Muscle of leg (tissue), 11 donors: ENCODE results near the gene OLFML2B. TPM values are rescaled to one million over a fixed set of nuclear protein-coding genes. Genes with fewer than 3 reads are reported as not detected.

Source experiments
- DNase-seq: peaks from one replicate; pipeline ENCODE4 v3.0.0; 2013
- H3K27ac ChIP-seq: one replicate; pipeline ENCODE4 v1.5.1; 2013; ENCODE audit warnings: mild to moderate bottlenecking, low read length, control low read depth
- H3K27me3 ChIP-seq: one replicate; pipeline ENCODE4 v1.6.1; 2013; ENCODE audit warnings: low read length; ENCODE audit not compliant: control insufficient read depth, insufficient read depth
- H3K36me3 ChIP-seq: one replicate; pipeline ENCODE4 v1.6.1; 2013; ENCODE audit warnings: low read length; ENCODE audit not compliant: control insufficient read depth, insufficient read depth
- H3K4me1 ChIP-seq: one replicate; pipeline ENCODE4 v1.6.1; 2013; ENCODE audit warnings: low read length; ENCODE audit not compliant: control insufficient read depth, insufficient read depth
- H3K4me3 ChIP-seq: one replicate; pipeline ENCODE4 v1.5.1; 2013; ENCODE audit warnings: low read length, control low read depth
- H3K9me3 ChIP-seq: replicated peaks from 2 replicates; pipeline ENCODE4 v1.6.1; 2013; ENCODE audit warnings: low read depth, low read length; ENCODE audit not compliant: control insufficient read depth
- WGBS: methylation state at CpG from one replicate; pipeline ENCODE4 v1.1.5; 2013; ENCODE audit warnings: missing lambda C conversion rate; ENCODE audit not compliant: insufficient coverage; 5-methylcytosine and 5-hydroxymethylcytosine counted together
- polyA plus RNA-seq, 8 donors: library from polyadenylated mRNA; unstranded; fragments of 120-200 nt; gene quantifications; one replicate each; pipeline versions ENCODE4 v1.2.1 to v1.2.3, GENCODE V29; 2013; ENCODE audit warnings: inconsistent platforms in 1 of 8, low replicate concordance in 1 of 8; ENCODE audit not compliant: insufficient read length in 8 of 8, insufficient read depth in 1 of 8
- total RNA-seq: library from RNA; stranded (reverse); fragments of 120-200 nt; gene quantifications from one replicate; pipeline ENCODE4 v1.2.4, GENCODE V29; 2013

OLFML2B gene
- total and polyA plus RNA-seq, 9 donors, result 78.4 to 212 (median 115) TPM

DNA sequence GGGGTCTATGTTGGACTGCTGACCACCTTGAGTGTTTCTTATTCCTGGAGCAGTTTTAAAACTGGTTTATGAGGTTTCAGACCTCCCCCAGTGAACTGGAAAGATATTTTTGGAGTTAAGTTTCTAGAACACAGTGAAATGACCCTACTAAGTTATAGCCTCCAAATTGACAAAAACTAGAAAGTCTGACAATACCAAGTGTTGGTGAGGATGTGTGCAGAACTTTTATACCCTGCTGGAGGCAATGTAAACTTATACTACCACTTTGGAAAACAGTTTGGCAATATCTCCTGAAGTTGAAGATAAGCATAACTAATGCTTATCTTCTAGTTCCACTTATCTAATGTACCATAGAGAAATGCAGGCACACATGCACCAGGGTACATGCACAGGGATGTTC is 10.4 kb downstream of the OLFML2B start:
- H3K9me3 ChIP-seq, result peaks cover 2% of the 10 kb centered on the region
- peaks cover 47% of the 10 kb centered on the region for H3K4me1 ChIP-seq
- H3K4me3 ChIP-seq, result no peak overlapping the region
- no peak overlapping the region for H3K27ac ChIP-seq
- H3K27me3 ChIP-seq, result no peaks in the 10 kb centered on the region
- no peak for DNase-seq
- peaks cover 54% of the 10 kb centered on the region for H3K36me3 ChIP-seq

DNA sequence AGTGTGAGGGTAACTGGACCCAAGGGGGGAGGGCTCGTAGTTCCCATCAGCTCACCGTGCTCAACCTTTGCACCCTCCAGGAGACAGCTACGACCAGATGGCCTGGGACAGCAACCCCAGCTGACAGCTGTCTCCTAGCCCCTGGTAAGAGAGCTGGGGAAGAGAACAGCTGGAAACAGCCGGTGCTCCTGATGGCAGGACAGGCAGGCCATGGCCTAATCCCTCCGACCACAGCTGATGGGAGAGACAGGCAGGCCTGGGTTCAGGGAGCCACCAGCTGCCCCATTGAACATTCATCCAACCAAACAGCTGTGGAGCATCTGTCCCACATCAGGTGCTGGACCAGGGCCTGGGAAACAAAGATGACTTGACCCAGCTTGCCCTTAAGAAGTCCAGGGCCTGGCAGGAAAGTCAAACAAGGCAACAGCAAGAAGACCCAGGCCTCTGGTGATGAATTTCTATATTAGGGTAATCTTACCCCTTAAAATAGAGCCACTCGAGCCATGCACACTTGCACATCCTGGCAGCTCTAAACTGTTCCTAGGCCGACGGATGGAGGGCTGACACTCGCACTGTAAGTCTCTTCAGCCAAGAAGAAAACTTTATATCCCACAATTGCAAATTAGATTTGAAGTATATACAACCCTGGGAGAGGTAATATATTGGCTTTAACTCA is 12.2 kb downstream of the OLFML2B start:
- peak; percentile 92 for DNase-seq
- no peaks in the 10 kb centered on the region for H3K27me3 ChIP-seq
- 63% methylated on average over 2 of the region's 9 CpGs for WGBS
- peaks cover 51% of the 10 kb centered on the region for H3K4me1 ChIP-seq
- peak overlapping the region; percentile 37 for H3K27ac ChIP-seq
- peaks cover 2% of the 10 kb centered on the region for H3K9me3 ChIP-seq
- H3K4me3 ChIP-seq, result no peak overlapping the region
- H3K36me3 ChIP-seq, result peaks cover 53% of the 10 kb centered on the region

DNA sequence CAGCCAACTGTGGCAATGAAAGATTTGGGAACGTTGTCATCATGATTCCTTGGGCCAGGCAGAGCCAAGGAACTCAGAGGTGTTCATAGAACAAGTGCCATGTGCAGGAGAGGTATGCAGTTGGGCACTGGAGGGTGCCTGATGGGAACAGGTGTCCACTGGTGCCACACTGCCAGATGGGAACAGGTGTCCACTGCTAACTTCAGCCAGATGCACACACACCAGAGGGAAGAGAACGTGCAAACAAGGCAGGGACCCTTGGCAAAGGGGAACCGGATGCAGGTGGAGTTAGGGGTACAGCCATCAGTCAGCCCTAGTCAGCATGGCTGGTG is 13.5 kb downstream of the OLFML2B start:
- peaks cover 52% of the 10 kb centered on the region for H3K4me1 ChIP-seq
- H3K27me3 ChIP-seq, result no peaks in the 10 kb centered on the region
- WGBS, result 78% methylated on average over 3 of the region's 3 CpGs
- peak; percentile 48 for DNase-seq
- no peak overlapping the region for H3K4me3 ChIP-seq
- H3K27ac ChIP-seq, result peak overlapping the region; percentile 37
- peaks cover 2% of the 10 kb centered on the region for H3K9me3 ChIP-seq
- peaks cover 51% of the 10 kb centered on the region for H3K36me3 ChIP-seq

DNA sequence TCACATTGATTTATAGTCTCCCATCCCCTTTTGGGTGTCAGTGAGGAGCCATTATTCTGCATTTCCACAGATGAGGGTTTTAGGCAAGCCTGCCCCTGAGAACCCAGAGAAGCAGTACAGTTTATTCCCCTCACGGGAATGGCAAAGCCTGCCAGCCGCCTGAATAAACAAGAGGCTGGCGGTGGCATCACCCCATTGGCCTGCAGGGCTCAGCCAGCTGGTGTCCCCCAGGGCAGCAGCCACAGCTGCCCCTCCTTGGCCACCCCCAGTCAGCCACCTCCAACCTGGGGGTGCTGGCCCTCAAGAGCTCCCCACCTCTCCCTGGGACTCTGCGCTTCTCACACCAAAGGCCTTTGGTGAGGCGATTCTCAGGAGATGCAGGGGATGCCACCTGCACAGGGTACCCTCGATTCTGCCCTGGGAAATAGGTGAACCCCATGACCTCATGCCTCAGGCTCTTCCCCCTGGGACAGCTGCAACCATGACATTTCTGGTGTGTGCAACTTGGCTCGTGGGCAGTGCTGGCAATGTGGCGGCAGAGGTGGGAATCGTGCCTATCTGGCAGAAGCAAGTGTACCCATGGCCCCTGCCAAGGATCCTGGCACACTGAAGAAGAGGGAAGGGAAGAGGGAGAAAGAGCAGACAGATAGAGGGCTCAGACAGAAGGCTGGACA is 14.0 kb downstream of the OLFML2B start:
- peaks cover 2% of the 10 kb centered on the region for H3K9me3 ChIP-seq
- DNase-seq, result peak; percentile 39
- H3K27ac ChIP-seq, result peak overlapping the region; percentile 37
- H3K27me3 ChIP-seq, result no peaks in the 10 kb centered on the region
- peaks cover 50% of the 10 kb centered on the region for H3K36me3 ChIP-seq
- no peak overlapping the region for H3K4me3 ChIP-seq
- WGBS, result 72% methylated on average over 9 of the region's 9 CpGs
- peaks cover 55% of the 10 kb centered on the region for H3K4me1 ChIP-seq

DNA sequence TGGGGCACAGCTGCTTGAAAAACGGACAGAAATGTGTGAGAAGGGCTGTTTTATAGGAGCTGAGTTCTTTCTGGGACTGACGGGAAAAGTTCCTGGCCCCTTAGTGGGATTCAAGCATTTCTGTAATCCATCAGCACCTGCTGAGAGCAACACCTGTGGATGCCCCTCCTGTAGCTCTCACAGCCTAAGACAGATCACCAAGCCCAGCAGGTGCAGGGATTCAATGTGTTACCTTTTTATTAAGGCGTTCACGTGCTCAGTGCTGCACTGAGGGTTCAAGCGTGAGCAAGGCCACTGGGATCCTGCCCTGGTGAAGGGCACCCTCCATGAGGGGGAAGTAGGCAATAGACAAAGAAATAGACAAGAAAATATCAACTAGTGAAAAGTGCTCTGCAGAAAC is 14.9 kb downstream of the OLFML2B start:
- DNase-seq, result no peak
- no peak overlapping the region for H3K4me3 ChIP-seq
- WGBS, result 68% methylated on average over 2 of the region's 5 CpGs
- H3K27me3 ChIP-seq, result no peaks in the 10 kb centered on the region
- H3K9me3 ChIP-seq, result peaks cover 2% of the 10 kb centered on the region
- no peak overlapping the region for H3K27ac ChIP-seq
- peaks cover 63% of the 10 kb centered on the region for H3K4me1 ChIP-seq
- H3K36me3 ChIP-seq, result peaks cover 48% of the 10 kb centered on the region

DNA sequence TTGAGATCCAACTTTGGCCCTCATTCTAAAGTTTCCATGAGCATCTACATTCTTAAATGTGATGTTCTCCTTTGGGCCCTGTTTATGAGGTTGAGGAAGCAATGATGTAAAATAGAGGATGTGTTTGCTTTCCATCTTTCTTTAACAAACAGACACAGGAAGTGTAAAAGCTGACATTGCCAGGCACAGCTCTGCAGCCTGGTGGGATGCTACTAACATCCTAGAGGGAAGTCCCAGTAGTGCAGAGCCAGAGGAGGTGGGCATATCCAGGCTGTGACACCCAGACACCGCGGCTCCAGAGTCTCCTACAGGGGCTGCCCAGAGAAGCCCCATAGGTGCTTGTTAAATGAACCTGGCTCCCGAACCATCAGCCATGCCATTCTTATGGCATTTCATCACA is 16.2 kb downstream of the OLFML2B start:
- no peak overlapping the region for H3K4me3 ChIP-seq
- H3K27me3 ChIP-seq, result no peaks in the 10 kb centered on the region
- H3K4me1 ChIP-seq, result peaks cover 71% of the 10 kb centered on the region
- H3K36me3 ChIP-seq, result peaks cover 41% of the 10 kb centered on the region
- H3K9me3 ChIP-seq, result no peaks in the 10 kb centered on the region
- WGBS, result no CpG with 5 or more reads among the region's 3 CpGs
- peak; percentile 65 for DNase-seq
- no peak overlapping the region for H3K27ac ChIP-seq

DNA sequence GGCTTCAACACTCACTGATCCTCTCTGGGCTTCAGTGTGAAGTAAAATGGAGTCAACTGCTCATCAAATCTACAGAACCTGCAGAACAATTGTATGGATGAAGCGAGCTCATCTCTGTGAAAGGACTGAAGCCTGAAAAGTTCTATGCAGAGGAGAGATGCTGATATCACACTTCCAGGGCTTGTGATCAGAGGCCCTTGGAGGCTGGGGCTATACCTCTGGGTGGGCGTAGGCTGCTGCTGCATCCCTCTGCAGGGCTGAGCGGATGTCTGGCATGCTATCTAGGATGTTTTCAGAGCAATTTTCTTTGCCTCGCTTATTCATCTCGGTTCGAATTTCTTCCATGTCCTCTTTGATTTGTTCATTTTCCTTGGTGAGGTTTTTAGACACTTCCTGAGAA is 17.6 kb downstream of the OLFML2B start:
- Histone ChIP-seq H3K4me3 (no peak overlapping the region), H3K27ac (no peak overlapping the region), H3K4me1 (peaks cover 68% of the 10 kb centered on the region), H3K9me3 (no peaks in the 10 kb centered on the region), H3K27me3 (no peaks in the 10 kb centered on the region), H3K36me3 (peaks cover 51% of the 10 kb centered on the region)
- 80% methylated on average over 2 of the region's 6 CpGs for WGBS
- no peak for DNase-seq

DNA sequence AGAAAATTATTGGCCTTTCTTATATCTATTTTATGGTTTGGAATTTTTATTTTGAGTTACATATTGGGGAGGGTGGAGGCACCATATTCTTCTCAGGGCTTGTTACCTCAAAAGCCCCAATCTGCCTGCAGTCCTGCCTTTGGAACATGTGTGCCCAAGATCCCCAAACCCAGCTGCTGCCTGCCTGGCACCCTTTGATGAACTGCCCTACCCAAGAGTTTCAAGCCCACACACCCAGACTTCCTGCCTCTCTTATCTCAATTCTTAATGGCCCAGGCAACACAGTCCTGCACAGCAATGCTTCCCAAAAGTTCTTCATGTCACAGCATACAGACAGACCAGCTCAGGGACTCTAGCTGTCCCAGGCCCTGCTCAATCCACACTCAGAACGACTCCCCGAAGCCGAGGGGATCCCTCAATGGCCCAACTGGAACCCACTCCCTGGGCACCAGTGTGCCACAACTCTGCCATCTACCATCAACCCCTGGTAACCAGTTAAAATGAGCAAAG is 19.2 kb downstream of the OLFML2B start:
- peak overlapping the region; percentile 79 for H3K27ac ChIP-seq
- peaks cover 59% of the 10 kb centered on the region for H3K36me3 ChIP-seq
- H3K9me3 ChIP-seq, result no peaks in the 10 kb centered on the region
- 87% methylated on average over 3 of the region's 3 CpGs for WGBS
- no peaks in the 10 kb centered on the region for H3K27me3 ChIP-seq
- peaks cover 53% of the 10 kb centered on the region for H3K4me1 ChIP-seq
- no peak for DNase-seq
- H3K4me3 ChIP-seq, result no peak overlapping the region

DNA sequence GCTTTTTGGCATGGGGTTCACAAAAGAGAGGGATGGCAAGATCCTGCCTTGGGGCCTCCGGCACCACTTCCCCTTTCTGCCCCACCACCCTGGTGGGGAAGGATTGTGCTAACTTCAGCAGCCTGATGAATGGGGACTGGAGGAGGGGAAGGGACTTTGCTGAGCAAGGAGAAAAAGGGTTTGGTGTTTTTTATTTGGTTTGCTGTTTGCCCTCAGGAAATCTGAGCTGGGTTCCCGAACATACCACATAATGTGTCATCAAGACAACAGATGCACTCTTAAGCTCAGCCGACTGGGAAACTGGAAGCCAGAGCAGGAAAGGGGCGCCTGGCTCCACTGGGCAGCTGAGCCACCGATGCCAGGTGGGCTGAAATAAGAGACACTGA is 19.8 kb downstream of the OLFML2B start:
- DNase-seq, result peak; percentile 88
- peak overlapping the region; percentile 86 for H3K27ac ChIP-seq
- H3K4me3 ChIP-seq, result peak overlapping the region; percentile 16
- no peaks in the 10 kb centered on the region for H3K9me3 ChIP-seq
- peaks cover 62% of the 10 kb centered on the region for H3K36me3 ChIP-seq
- WGBS, result 41% methylated on average over 3 of the region's 5 CpGs
- H3K4me1 ChIP-seq, result peaks cover 46% of the 10 kb centered on the region
- H3K27me3 ChIP-seq, result no peaks in the 10 kb centered on the region

DNA sequence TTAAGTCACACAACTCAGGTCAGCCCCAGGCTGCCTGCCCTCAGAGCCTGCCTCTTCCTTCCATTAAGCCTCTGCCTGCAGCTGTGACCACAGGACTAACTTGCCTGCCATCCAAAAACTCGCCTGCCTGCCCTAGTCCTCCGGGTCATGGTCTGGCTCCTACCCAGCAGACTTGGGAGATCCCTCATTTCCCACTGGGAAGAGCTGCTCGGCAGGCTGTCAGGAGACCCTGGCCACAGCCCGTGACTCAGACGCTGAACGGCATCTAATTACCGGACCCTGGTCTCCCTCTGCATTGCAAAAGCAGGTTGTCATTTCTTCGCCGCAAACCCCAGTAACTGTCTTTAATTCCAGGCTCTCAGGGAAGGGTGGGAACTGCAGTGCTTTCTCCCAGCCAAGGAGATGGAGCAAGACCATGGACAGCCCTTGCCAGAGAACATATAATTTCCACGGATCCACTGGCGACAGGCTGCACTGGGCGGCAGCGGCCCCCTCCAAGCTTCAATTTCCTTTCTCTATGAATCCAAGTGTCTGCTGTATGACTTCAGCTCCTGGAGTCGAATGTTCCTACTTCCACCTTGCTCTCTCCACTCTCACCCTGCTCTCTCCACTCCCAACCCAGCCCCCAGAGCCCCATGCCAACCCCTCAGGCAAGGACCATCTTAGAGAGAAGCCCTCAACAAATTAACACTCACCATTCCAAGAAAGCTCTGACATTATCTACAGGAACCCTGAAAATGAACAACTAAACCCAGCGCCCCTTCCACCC is 20.4 kb downstream of the OLFML2B start:
- peak; percentile 93 for DNase-seq
- H3K9me3 ChIP-seq, result no peaks in the 10 kb centered on the region
- H3K27me3 ChIP-seq, result no peaks in the 10 kb centered on the region
- WGBS, result 17% methylated on average over 13 of the region's 15 CpGs
- H3K4me3 ChIP-seq, result peak overlapping the region; percentile 16
- H3K4me1 ChIP-seq, result peaks cover 40% of the 10 kb centered on the region
- peak overlapping the region; percentile 86 for H3K27ac ChIP-seq
- H3K36me3 ChIP-seq, result peaks cover 62% of the 10 kb centered on the region
